Measurements from ENCODE around the gene NHEJ1.

DNA sequence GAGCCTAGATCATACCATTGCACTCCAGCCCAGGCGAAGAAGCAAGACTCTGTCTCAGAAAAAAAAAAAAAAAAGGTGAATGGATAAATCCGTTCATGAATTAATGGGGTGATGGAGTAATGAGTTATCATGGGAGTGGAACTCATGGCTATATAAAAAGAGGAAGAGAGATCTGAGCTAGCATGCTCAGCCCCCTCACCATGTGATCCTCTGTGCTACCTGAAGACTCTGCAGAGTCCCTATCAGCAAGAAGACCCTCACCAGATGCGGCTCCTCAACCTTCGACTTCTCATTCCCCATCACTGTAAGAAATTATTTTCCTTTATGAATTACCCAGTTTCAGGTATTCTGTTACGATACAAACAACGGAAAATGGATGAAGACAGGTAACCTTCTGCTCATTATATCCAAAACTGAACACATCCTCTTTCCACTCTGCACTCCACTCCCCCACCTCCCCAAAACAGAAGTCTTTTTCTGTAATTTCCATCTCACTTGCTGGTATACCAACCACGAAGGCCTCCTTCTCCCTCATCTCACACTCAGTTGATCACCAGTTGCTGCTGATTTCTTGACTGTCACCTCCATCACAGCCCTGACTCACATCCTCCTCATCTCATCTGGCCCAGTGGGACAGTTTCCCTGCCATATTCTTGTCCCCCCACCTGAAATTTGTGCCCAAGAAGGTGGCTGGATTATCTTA lies 26.3 kb upstream of the NHEJ1 start:
- TF ChIP-seq YY1 (IDR thresholded peaks at IDR 0.05; ENCODE audit: insufficient read depth, insufficient read length) (no peak), ZNF274 (IDR thresholded peaks at IDR 0.05; ENCODE audit: low read depth, low read length) (no peak), SUZ12 (IDR thresholded peaks at IDR 0.05; ENCODE audit: extremely low read depth, insufficient read depth, insufficient read length) (no peak)
